ENCODE measurements around the gene SHF.

Gene SHF

GRCh38 chr15:45132844-45133560 lies 54.8 kb downstream of the SHF start:
- Histone ChIP-seq H3K36me3 (ENCODE audit: insufficient read depth, low read length) (no peaks in the 10 kb centered on the region), H3K4me1 (ENCODE audit: insufficient read depth, low read length, poor library complexity, severe bottlenecking) (no peaks in the 10 kb centered on the region), H3K27me3 (ENCODE audit: insufficient read depth, low read length, poor library complexity, severe bottlenecking) (no peaks in the 10 kb centered on the region), H3K9me2 (replicated peaks; ENCODE audit: low read depth, low read length) (no peaks in the 10 kb centered on the region), H3K9ac (ENCODE audit: low read depth, low read length, poor library complexity, severe bottlenecking) (no peak overlapping the region), H3K79me2 (ENCODE audit: insufficient read depth, low read length) (no peaks in the 10 kb centered on the region), H3F3A (ENCODE audit: low read depth) (no peaks in the 10 kb centered on the region), H3K4me2 (ENCODE audit: low read depth, low read length, poor library complexity, severe bottlenecking) (no peak overlapping the region), H2AFZ (ENCODE audit: low read length) (no peak overlapping the region), H3K9me3 (ENCODE audit: insufficient read depth, low read depth, low read length) (no peaks in the 10 kb centered on the region), H4K20me1 (ENCODE audit: insufficient read depth, low read length, poor library complexity, severe bottlenecking) (no peaks in the 10 kb centered on the region), H3K4me3 (ENCODE audit: low read length, poor library complexity, severe bottlenecking) (no peak overlapping the region)
- TF ChIP-seq EZH2phosphoT487 (IDR thresholded peaks at IDR 0.05; ENCODE audit: borderline replicate concordance) = no peak
- TF ChIP-seq CTCF (conservative IDR thresholded peaks at IDR 0.05; ENCODE audit: low read length) = no peak

GRCh38 chr15:45131510-45131909 lies 56.3 kb downstream of the SHF start:
- H3K4me2 ChIP-seq (ENCODE audit: low read depth, low read length, poor library complexity, severe bottlenecking) = no peak overlapping the region
- H2AFZ ChIP-seq (ENCODE audit: low read length) = no peak overlapping the region
- no peaks in the 10 kb centered on the region for H3F3A ChIP-seq (ENCODE audit: low read depth)
- no peaks in the 10 kb centered on the region for H4K20me1 ChIP-seq (ENCODE audit: insufficient read depth, low read length, poor library complexity, severe bottlenecking)
- H3K27me3 ChIP-seq (ENCODE audit: insufficient read depth, low read length, poor library complexity, severe bottlenecking) = no peaks in the 10 kb centered on the region
- no peaks in the 10 kb centered on the region for H3K9me3 ChIP-seq (ENCODE audit: insufficient read depth, low read depth, low read length)
- H3K9me2 ChIP-seq (replicated peaks; ENCODE audit: low read depth, low read length) = no peaks in the 10 kb centered on the region
- no peak overlapping the region for H3K4me3 ChIP-seq (ENCODE audit: low read length, poor library complexity, severe bottlenecking)
- TF ChIP-seq EZH2phosphoT487 (IDR thresholded peaks at IDR 0.05; ENCODE audit: borderline replicate concordance) (no peak), CTCF (conservative IDR thresholded peaks at IDR 0.05; ENCODE audit: low read length) (no peak)
- H3K79me2 ChIP-seq (ENCODE audit: insufficient read depth, low read length) = no peaks in the 10 kb centered on the region
- no peaks in the 10 kb centered on the region for H3K36me3 ChIP-seq (ENCODE audit: insufficient read depth, low read length)
- no peaks in the 10 kb centered on the region for H3K4me1 ChIP-seq (ENCODE audit: insufficient read depth, low read length, poor library complexity, severe bottlenecking)
- H3K9ac ChIP-seq (ENCODE audit: low read depth, low read length, poor library complexity, severe bottlenecking) = no peak overlapping the region

- H3K4me2 ChIP-seq (ENCODE audit: low read depth, low read length, poor library complexity, severe bottlenecking) = no peak overlapping the region
- H3K9ac ChIP-seq (ENCODE audit: low read depth, low read length, poor library complexity, severe bottlenecking) = no peak overlapping the region
- H2AFZ ChIP-seq (ENCODE audit: low read length) = no peak overlapping the region
- H3K9me2 ChIP-seq (replicated peaks; ENCODE audit: low read depth, low read length) = no peaks in the 10 kb centered on the region
- H4K20me1 ChIP-seq (ENCODE audit: insufficient read depth, low read length, poor library complexity, severe bottlenecking) = no peaks in the 10 kb centered on the region
- no peaks in the 10 kb centered on the region for H3K4me1 ChIP-seq (ENCODE audit: insufficient read depth, low read length, poor library complexity, severe bottlenecking)
- H3K4me3 ChIP-seq (ENCODE audit: low read length, poor library complexity, severe bottlenecking) = no peak overlapping the region
- no peaks in the 10 kb centered on the region for H3F3A ChIP-seq (ENCODE audit: low read depth)
- no peaks in the 10 kb centered on the region for H3K36me3 ChIP-seq (ENCODE audit: insufficient read depth, low read length)
- TF ChIP-seq CTCF (conservative IDR thresholded peaks at IDR 0.05; ENCODE audit: low read length) (no peak), EZH2phosphoT487 (IDR thresholded peaks at IDR 0.05; ENCODE audit: borderline replicate concordance) (no peak)
- H3K79me2 ChIP-seq (ENCODE audit: insufficient read depth, low read length) = no peaks in the 10 kb centered on the region
- no peaks in the 10 kb centered on the region for H3K27me3 ChIP-seq (ENCODE audit: insufficient read depth, low read length, poor library complexity, severe bottlenecking)
- H3K9me3 ChIP-seq (ENCODE audit: insufficient read depth, low read depth, low read length) = no peaks in the 10 kb centered on the region
These were observed 57.3 kb downstream of the SHF start for GRCh38 chr15:45130291-45131000.

All from Loucy (cell line).